ENCODE results near the gene VSIG10L.

The VSIG10L gene

DNA sequence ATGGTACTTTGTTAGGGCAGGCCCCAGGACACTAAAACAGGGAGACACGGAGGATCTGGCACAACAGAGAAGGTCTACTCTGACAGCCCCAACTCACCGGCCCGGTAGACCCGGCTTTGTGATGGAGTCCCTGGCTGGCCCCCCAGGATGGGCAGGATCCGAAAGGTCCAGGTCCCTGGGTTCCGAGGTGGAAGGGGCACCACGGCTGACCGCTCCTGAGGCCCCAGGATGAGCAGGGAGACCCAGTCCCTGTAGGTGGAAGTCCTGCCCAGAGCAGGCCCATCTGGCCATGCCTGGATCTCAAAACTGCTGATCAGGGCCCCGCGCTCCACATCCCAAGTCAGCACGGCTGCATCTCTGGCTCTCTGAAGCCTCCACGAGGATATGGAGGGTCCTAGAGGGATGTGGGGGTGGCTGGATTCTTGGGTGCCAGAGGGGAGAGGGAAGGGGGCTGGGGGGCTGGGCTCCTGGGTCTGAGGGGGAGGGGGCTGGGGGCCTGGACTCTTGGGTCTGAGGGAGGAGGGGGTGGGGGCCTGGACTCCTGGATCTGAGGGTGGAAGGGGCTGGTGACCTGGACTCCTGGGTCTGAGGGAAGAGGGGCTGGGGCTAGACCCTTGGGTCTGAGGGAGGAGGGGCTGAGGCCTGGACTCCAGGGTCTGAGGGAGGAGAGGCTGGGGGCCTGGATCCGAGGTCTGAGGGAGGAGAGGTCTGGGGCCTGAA, 4.6 kb downstream of the VSIG10L start:
- Mint-ChIP-seq H3K27ac (no peak overlapping the region), H3K36me3 (ENCODE audit: low read depth) (peaks cover 1% of the 10 kb centered on the region), H3K27me3 (peaks cover 5% of the 10 kb centered on the region), H3K4me3 (no peak overlapping the region), H3K9me3 (no peaks in the 10 kb centered on the region), H3K4me1 (peaks cover 20% of the 10 kb centered on the region)
- DNase-seq: no peak
- no peak for ATAC-seq

DNA sequence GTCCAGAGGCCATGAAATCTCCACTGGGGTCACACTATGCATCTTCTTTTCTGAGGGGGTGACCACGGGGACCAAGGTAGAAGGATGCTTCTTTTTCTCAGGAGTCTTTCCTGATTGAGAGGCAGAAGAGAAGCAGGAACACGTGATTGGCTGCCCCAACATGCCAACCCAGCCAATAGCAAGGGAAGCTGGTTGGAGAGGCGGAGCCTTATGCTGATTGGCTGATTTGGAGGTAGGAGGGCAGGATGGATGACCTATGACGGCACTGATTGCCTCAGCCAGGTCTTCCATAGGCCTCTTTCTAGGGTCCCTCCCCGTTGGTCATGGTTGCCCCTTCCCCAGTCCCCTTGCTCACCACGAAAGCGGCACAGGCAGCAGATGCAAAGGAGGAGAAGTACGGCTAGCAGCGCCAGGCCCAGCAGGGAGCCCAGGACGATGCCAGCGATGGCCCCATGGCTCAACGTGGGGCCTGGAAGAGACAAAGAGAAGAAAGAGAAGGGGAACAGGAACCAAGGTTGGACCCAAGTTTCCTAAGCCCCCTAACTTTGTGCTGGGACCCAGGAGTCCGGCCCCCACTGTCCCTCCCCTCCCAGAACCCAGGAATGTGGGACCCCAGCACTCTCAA, 8.0 kb downstream of the VSIG10L start:
- H3K27ac Mint-ChIP-seq: no peak overlapping the region
- no peak for ATAC-seq
- peaks cover 4% of the 10 kb centered on the region for H3K9me3 Mint-ChIP-seq
- H3K36me3 Mint-ChIP-seq (ENCODE audit: low read depth): peaks cover 11% of the 10 kb centered on the region
- peaks cover 12% of the 10 kb centered on the region for H3K27me3 Mint-ChIP-seq
- H3K4me1 Mint-ChIP-seq: peaks cover 7% of the 10 kb centered on the region
- no peak overlapping the region for H3K4me3 Mint-ChIP-seq
- DNase-seq: no peak

DNA sequence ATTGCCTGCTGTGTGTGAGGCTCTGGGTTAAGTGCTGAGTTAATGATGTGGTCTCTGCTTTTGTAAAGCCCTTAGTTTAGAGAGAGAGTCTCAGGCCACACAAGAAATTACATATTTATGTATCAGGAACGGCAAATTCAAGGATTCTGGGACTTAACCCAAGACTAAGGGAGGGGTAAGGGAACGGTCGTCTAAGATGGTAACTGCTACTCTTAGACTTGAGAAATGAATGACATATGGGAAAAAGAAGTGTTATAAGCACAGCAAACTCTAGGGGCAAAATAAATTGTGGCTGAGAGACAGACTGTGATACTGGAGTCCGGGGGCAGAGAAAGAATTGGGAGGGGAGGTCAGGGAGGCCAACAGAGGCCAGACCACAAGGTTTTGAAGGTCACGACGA, 10.2 kb downstream of the VSIG10L start:
- peaks cover 11% of the 10 kb centered on the region for H3K36me3 Mint-ChIP-seq (ENCODE audit: low read depth)
- peaks cover 5% of the 10 kb centered on the region for H3K4me1 Mint-ChIP-seq
- DNase-seq (no peak), ATAC-seq (no peak)
- H3K27me3 Mint-ChIP-seq: peaks cover 18% of the 10 kb centered on the region
- H3K9me3 Mint-ChIP-seq: peaks cover 4% of the 10 kb centered on the region
- no peak overlapping the region for H3K4me3 Mint-ChIP-seq
- H3K27ac Mint-ChIP-seq: no peak overlapping the region

DNA sequence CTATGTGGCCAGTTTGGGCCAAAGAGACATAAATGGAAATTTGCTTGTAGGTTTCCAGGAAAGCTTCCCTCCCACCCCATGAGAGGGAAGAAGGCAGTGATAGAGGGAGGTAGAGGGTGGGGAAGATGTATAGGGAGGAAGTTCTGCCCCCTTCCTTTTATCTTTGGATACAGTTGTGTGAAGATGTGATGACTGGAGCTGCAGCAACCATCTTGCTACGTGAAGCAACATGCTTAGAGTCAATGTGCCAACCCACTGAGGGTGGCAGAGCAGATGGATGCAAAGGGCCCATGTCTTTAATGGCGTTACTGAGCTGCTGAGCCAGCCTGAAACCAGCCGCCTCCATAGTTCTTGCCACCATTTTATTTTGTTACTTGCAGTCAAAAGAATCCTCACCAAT, 10.7 kb downstream of the VSIG10L start:
- Mint-ChIP-seq H3K4me1 (peaks cover 7% of the 10 kb centered on the region), H3K9me3 (peaks cover 4% of the 10 kb centered on the region), H3K4me3 (no peak overlapping the region), H3K27me3 (peaks cover 20% of the 10 kb centered on the region), H3K36me3 (ENCODE audit: low read depth) (peaks cover 11% of the 10 kb centered on the region), H3K27ac (no peak overlapping the region)
- no peak for DNase-seq
- ATAC-seq: no peak

DNA sequence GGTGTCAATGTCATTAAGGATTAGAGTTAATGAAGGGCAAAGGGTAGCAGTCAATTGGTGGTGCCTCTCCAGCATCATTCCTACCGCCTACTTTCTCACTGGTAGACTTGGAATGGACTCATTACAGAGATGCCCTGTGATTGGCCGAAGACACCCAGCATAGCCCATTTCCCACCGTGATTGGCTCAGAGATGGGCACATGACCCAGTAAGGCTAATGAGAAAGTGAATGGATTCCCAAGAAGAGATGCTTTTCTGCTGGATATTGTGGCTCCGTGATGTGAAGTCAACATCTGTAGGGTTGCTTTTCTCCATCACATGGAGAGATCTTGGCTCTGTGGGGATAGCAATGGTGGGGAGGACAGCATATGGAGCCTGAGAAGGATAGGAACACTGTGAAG, 11.6 kb downstream of the VSIG10L start:
- Mint-ChIP-seq H3K4me1 (peaks cover 14% of the 10 kb centered on the region), H3K4me3 (no peak overlapping the region), H3K9me3 (peaks cover 4% of the 10 kb centered on the region), H3K36me3 (ENCODE audit: low read depth) (peaks cover 11% of the 10 kb centered on the region), H3K27ac (no peak overlapping the region), H3K27me3 (peaks cover 29% of the 10 kb centered on the region)
- no peak for DNase-seq
- no peak for ATAC-seq

DNA sequence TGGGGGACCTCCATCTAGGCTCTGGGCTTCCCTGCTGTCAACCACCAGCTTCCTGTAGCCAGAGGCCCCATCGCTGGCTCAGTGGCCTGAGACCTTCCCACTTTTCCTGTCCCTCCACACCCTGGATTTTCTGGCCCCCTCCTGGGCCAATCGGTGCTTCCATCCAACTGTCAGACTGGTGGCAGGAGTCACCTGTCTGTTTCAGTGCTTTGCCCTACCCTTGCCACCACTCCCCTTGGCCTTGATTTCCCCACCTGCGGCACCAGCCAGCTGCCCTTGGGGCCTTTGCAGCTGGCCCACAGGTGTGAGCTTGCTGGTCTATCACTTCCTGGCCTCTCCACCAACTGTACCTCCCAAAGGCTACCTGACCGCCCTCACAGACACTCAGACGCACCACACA, 12.5 kb downstream of the VSIG10L start:
- H3K27ac Mint-ChIP-seq: no peak overlapping the region
- H3K27me3 Mint-ChIP-seq: peaks cover 33% of the 10 kb centered on the region
- H3K4me3 Mint-ChIP-seq: no peak overlapping the region
- H3K36me3 Mint-ChIP-seq (ENCODE audit: low read depth): peaks cover 11% of the 10 kb centered on the region
- DNase-seq (no peak), ATAC-seq (no peak)
- peaks cover 14% of the 10 kb centered on the region for H3K4me1 Mint-ChIP-seq
- H3K9me3 Mint-ChIP-seq: peaks cover 4% of the 10 kb centered on the region

DNA sequence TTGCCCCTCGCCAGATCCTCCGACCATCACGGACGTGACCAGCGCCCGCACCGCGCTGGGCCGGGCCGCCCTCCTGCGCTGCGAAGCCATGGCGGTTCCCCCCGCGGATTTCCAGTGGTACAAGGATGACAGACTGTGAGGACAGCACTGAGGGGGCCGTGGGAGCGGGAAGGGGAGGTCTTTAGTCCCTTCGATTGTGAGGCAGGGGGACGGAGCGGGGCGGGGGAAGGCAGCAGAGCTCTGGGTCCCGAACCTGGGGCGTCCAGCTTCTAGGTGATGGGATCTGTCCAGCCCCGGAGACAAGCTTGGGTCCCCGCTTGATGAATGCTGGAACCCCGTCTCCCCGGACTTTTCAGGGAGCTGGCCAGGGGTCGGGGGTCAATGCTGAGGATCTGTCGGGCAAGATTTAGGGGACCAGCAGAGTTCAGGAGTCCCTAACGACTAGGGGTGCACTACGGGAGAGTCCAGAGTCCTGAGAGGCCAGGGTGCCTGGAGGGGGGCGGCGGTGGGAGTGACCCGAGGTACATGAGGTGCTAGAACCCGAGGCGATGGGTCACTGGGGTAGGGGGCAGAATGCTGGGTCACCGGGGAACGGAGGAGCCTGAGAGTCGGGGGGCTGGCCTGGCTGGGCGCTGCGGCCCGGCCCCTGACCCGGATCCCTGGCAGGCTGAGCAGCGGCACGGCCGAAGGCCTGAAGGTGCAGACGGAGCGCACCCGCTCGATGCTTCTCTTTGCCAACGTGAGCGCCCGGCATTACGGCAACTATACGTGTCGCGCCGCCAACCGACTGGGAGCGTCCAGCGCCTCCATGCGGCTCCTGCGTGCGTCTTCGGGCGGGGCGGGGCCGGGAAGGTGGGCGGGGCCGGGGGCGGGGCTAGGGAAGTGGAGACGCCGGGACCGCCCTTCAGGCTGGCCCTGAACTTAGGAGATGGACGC, 14.6 kb downstream of the VSIG10L start:
- peak overlapping the region; percentile 53 for H3K4me3 Mint-ChIP-seq
- peaks cover 52% of the 10 kb centered on the region for H3K27me3 Mint-ChIP-seq
- H3K9me3 Mint-ChIP-seq: peaks cover 4% of the 10 kb centered on the region
- no peak overlapping the region for H3K27ac Mint-ChIP-seq
- H3K36me3 Mint-ChIP-seq (ENCODE audit: low read depth): peaks cover 11% of the 10 kb centered on the region
- H3K4me1 Mint-ChIP-seq: peaks cover 14% of the 10 kb centered on the region
- DNase-seq: peak; percentile 69
- ATAC-seq: peak; percentile 35

DNA sequence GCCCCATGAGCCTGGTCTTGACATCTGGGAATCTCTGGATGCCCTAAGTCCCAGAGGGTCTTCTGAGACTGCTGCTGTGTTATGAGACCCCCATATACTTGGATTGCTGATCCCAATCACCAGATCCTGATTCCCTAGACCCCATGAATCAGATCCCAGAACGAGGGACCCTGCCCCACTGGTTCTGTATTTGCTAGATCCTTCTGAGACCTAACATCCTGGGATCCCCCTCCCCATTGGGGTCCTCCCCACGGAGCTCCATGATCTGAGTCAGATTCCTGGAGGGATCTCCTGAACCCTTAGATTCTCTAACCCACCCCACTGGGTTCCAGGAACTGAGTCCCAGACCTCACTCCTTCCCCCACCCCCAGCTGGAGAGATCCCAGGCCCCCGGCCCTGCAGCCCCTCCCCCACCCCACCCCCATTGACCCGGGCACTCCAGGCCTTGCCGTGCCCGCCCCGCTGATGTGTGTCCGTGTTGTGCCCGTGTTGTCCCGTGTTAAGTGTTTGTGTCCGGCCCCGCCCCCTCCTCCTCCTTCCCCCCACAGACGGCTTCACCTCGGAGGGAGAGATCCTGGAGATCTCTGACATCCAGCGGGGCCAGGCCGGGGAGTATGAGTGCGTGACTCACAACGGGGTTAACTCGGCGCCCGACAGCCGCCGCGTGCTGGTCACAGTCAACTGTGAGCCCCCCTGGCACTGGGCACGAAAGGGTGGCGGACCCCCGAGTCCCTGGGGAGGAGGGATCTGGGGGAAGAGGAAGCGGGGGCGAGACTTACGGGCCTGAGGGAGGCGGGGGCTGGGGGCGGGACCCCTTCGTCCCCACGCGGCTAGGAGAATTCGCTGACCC, 15.5 kb downstream of the VSIG10L start:
- ATAC-seq: no peak
- peaks cover 52% of the 10 kb centered on the region for H3K27me3 Mint-ChIP-seq
- peaks cover 5% of the 10 kb centered on the region for H3K36me3 Mint-ChIP-seq (ENCODE audit: low read depth)
- H3K27ac Mint-ChIP-seq: no peak overlapping the region
- no peak for DNase-seq
- H3K4me1 Mint-ChIP-seq: peaks cover 14% of the 10 kb centered on the region
- H3K9me3 Mint-ChIP-seq: peaks cover 4% of the 10 kb centered on the region
- peak overlapping the region; percentile 8 for H3K4me3 Mint-ChIP-seq

DNA sequence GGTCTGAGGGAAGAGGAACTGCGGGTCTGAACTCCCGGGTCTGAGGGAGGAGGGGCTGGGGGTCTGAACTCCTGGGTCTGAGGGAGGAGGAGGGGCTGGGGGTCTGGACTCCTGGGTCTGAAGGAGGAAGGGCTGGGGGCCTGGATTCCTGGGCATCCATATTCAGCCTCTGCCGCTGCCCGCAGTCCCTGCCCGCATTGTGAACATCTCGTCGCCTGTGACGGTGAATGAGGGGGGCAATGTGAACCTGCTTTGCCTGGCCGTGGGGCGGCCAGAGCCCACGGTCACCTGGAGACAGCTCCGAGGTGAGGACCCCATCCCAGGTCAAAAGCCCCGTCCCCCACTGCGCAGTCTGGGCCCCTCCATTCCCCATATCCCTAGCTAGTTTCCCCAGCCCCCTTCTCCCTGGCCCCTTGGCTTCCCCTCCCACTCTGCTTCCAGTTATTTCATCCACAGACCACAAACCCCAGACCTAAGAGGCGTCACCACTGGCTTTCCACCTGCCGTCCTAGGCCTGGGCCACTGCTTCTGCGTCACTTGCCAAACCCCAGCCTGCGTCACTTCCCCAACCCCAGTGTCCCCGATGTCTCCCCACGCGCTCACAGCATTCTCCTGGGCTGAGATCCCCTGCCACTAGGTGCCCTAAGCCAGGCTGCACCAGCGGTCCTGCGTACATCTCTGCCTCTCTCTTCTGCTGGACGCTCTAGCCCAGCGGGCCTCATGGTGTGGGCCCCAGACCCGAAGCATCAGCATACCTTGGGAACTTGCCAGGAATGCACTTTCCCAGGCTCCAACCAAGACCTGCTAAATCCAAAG, 16.6 kb downstream of the VSIG10L start:
- DNase-seq (peak; percentile 34), ATAC-seq (peak; percentile 47)
- Mint-ChIP-seq H3K4me1 (peaks cover 14% of the 10 kb centered on the region), H3K27me3 (peaks cover 49% of the 10 kb centered on the region), H3K36me3 (ENCODE audit: low read depth) (no peaks in the 10 kb centered on the region), H3K9me3 (no peaks in the 10 kb centered on the region), H3K27ac (no peak overlapping the region), H3K4me3 (no peak overlapping the region)

DNA sequence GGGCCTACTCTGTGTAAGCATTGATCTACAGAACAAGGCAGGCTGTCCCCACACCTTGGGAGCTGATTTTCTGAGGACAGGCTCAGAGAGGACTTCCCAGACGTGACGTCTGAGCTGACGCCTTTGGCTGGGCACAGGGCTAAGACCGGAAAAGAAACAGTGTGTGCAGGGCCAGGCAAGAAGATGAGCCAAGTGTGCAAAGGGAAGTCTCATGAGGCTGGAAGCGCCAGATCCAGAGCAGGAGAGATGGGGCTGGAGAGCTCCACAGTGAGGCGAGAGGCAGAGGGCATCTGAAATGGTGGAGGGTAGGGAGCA, 17.8 kb downstream of the VSIG10L start:
- Mint-ChIP-seq H3K4me3 (no peak overlapping the region), H3K27ac (no peak overlapping the region), H3K36me3 (ENCODE audit: low read depth) (no peaks in the 10 kb centered on the region), H3K4me1 (peaks cover 14% of the 10 kb centered on the region), H3K9me3 (no peaks in the 10 kb centered on the region), H3K27me3 (peaks cover 43% of the 10 kb centered on the region)
- no peak for DNase-seq
- no peak for ATAC-seq

DNA sequence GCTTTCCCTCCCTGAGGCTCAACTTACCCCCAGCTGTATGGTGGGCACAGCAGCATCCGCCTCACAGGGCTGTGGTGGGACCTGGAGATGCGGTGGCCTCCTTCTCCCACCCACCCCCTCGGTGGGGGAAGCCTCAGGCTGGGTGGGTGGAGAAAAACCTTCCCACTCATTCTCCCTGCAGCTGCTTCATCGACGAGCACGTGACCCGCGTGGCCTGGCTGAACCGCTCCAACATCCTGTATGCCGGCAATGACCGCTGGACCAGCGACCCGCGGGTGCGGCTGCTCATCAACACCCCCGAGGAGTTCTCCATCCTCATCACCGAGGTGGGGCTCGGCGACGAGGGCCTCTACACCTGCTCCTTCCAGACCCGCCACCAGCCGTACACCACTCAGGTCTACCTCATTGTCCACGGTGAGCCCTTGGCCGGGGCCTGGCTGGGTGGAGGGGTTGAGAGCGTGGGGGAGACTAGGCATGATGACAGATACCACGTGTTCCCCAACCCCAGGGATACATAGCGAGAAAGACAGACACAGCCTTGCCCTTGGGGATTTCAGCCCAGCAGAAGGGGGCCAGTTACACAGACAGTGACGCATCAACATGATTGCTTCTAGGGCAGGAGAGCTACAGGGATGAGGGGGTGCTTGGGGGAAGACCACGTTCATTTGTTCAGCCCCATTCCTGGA, 18.3 kb downstream of the VSIG10L start:
- DNase-seq: no peak
- Mint-ChIP-seq H3K36me3 (ENCODE audit: low read depth) (no peaks in the 10 kb centered on the region), H3K9me3 (no peaks in the 10 kb centered on the region), H3K4me1 (peaks cover 14% of the 10 kb centered on the region), H3K27ac (no peak overlapping the region), H3K4me3 (no peak overlapping the region), H3K27me3 (peaks cover 43% of the 10 kb centered on the region)
- no peak for ATAC-seq

DNA sequence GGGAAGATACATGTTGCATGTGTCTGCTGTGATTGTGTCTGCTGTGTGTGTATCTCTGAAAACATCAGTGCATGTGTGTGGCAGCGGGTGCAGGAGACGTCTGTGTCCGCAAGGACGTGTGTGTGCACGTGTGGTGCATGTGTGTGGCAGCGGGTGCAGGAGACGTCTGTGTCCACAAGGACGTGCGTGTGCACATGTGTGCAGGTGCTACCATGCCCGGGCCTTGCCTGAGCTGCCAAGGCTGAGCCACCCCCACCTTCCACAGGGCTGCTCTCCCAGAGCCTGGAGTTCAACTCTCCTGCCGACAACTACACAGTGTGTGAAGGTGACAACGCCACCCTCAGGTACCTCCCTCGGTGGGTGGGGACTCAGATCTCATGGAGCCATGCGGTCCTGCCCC, 20.1 kb downstream of the VSIG10L start:
- Mint-ChIP-seq H3K36me3 (ENCODE audit: low read depth) (no peaks in the 10 kb centered on the region), H3K9me3 (no peaks in the 10 kb centered on the region), H3K4me3 (no peak overlapping the region), H3K27ac (no peak overlapping the region), H3K27me3 (peaks cover 37% of the 10 kb centered on the region), H3K4me1 (peaks cover 9% of the 10 kb centered on the region)
- ATAC-seq (no peak), DNase-seq (no peak)

DNA sequence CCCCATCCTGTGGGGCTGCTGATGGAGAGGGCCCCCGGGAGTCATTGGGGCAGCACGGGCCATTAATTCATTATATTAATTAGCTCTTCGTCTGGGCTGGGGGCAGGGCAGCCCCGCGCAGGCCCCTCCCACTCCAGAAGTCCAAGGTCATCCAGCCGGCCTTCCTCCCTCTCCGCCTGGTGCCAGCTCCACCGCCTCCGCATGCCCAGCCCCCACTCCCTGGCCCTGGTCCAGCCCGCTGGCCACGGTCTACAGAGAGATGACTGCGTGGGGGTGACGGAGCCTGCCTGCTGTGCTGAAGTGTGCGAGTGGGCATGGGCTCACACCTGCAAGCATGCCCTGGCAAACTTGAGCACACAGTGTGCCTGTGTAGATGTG, 21.7 kb downstream of the VSIG10L start:
- H3K27me3 Mint-ChIP-seq: peaks cover 26% of the 10 kb centered on the region
- no peak overlapping the region for H3K4me3 Mint-ChIP-seq
- ATAC-seq (no peak), DNase-seq (no peak)
- no peaks in the 10 kb centered on the region for H3K4me1 Mint-ChIP-seq
- H3K9me3 Mint-ChIP-seq: peaks cover 3% of the 10 kb centered on the region
- H3K36me3 Mint-ChIP-seq (ENCODE audit: low read depth): peaks cover 2% of the 10 kb centered on the region
- H3K27ac Mint-ChIP-seq: no peak overlapping the region

All from activated naive CD8-positive, alpha-beta T cell treated with anti-CD3 and anti-CD28 coated beads, Interleukin-2, amount 50 U/mL, for 24 hours (primary cell).